Choroid plexus epithelial cell (primary cell): ENCODE results near the gene KIAA1217.
A peak's percentile ranks its signal among the peaks of the same experiment; 100 is the strongest.

ENCODE experiments used
- DNase-seq: peaks from one replicate; pipeline ENCODE4 v3.0.0-alpha.2; 2010; ENCODE audit warnings: low read depth
- H3K4me3 ChIP-seq: 2 replicates; pipeline ENCODE4 v1.5.1; 2011; ENCODE audit warnings: low read depth, mild to moderate bottlenecking, control low read depth, low read length, moderate library complexity
- CTCF ChIP-seq: conservative IDR thresholded peaks from 2 replicates; pipeline ENCODE4 v1.5.1; 2011; ENCODE audit warnings: low read depth, mild to moderate bottlenecking, control low read depth, inconsistent platforms, low read length, moderate library complexity

Gene KIAA1217

GRCh38 chr10:24513155-24513554 is 304.2 kb downstream of the KIAA1217 start:
- no peak overlapping the region for H3K4me3 ChIP-seq
- DNase-seq: peak; percentile 62
- peak; percentile 70 for TF ChIP-seq CTCF

GRCh38 chr10:24515481-24515880 is 306.5 kb downstream of the KIAA1217 start:
- no peak overlapping the region for H3K4me3 ChIP-seq
- TF ChIP-seq CTCF: no peak
- DNase-seq: no peak

GRCh38 chr10:24518411-24518810 is 309.5 kb downstream of the KIAA1217 start:
- no peak for TF ChIP-seq CTCF
- H3K4me3 ChIP-seq: no peak overlapping the region
- DNase-seq: peak; percentile 7

- no peak overlapping the region for H3K4me3 ChIP-seq
- DNase-seq: peak; percentile 80
- TF ChIP-seq CTCF: peak; percentile 86
Measured at GRCh38 chr10:24518981-24519597, 310.2 kb downstream of the KIAA1217 start.

- DNase-seq: no peak
- TF ChIP-seq CTCF: no peak
- H3K4me3 ChIP-seq: no peak overlapping the region
Measured at GRCh38 chr10:24519950-24520349, 311.0 kb downstream of the KIAA1217 start.

- DNase-seq: no peak
- TF ChIP-seq CTCF: no peak
- H3K4me3 ChIP-seq: no peak overlapping the region
Measured at GRCh38 chr10:24524314-24524713, 315.4 kb downstream of the KIAA1217 start.

GRCh38 chr10:24526085-24526649 is 317.2 kb downstream of the KIAA1217 start:
- no peak for TF ChIP-seq CTCF
- DNase-seq: no peak
- H3K4me3 ChIP-seq: no peak overlapping the region
